HEK293 (cell line): ENCODE results near the gene KLHL17.

ENCODE experiments used
- BCL11B ChIP-seq: fragments of 450-650 bp; formaldehyde crosslinking; IDR thresholded peaks from 2 replicates; pipeline ENCODE4 v1.5.1; 2016; ENCODE audit warnings: low read depth, missing biosample characterization, missing genetic modification characterization
- BCL6B ChIP-seq: fragments of 450-650 bp; formaldehyde crosslinking; IDR thresholded peaks from 2 replicates; pipeline ENCODE4 v1.5.1; 2017; ENCODE audit warnings: missing biosample characterization, missing genetic modification characterization
- GLI4 ChIP-seq: fragments of 450-650 bp; formaldehyde crosslinking; IDR thresholded peaks from 2 replicates; pipeline ENCODE4 v1.5.1; 2016; ENCODE audit warnings: missing biosample characterization, missing genetic modification characterization
- IKZF3 ChIP-seq: fragments of 450-650 bp; IDR thresholded peaks from 2 replicates; pipeline ENCODE4 v1.5.0; 2018; ENCODE audit warnings: missing biosample characterization, mild to moderate bottlenecking, missing genetic modification characterization, moderate library complexity
- KLF10 ChIP-seq: fragments of 450-650 bp; IDR thresholded peaks from 2 replicates; pipeline ENCODE4 v1.5.1; 2018; ENCODE audit warnings: missing biosample characterization, mild to moderate bottlenecking, missing genetic modification characterization
- KLF16 ChIP-seq: fragments of 450-650 bp; formaldehyde crosslinking; IDR thresholded peaks from 2 replicates; pipeline ENCODE4 v1.5.1; 2017; ENCODE audit warnings: missing biosample characterization, missing genetic modification characterization
- PRDM4 ChIP-seq: fragments of 450-650 bp; formaldehyde crosslinking; IDR thresholded peaks from 2 replicates; pipeline ENCODE4 v1.5.1; 2017; ENCODE audit warnings: missing biosample characterization, missing genetic modification characterization
- PRDM6 ChIP-seq: fragments of 450-650 bp; formaldehyde crosslinking; IDR thresholded peaks from 2 replicates; pipeline ENCODE4 v1.5.1; 2017; ENCODE audit warnings: missing biosample characterization, missing genetic modification characterization
- SP7 ChIP-seq: fragments of 450-650 bp; formaldehyde crosslinking; IDR thresholded peaks from 2 replicates; pipeline ENCODE4 v1.5.1; 2016; ENCODE audit warnings: missing biosample characterization, missing genetic modification characterization
- ZBTB10 ChIP-seq: fragments of 450-650 bp; formaldehyde crosslinking; IDR thresholded peaks from 2 replicates; pipeline ENCODE4 v1.5.1; 2016; ENCODE audit warnings: missing biosample characterization, missing genetic modification characterization
- ZBTB20 ChIP-seq: fragments of 450-650 bp; formaldehyde crosslinking; IDR thresholded peaks from 2 replicates; pipeline ENCODE4 v1.5.1; 2016; ENCODE audit warnings: missing biosample characterization, missing genetic modification characterization
- ZBTB49 ChIP-seq: fragments of 450-650 bp; formaldehyde crosslinking; IDR thresholded peaks from 2 replicates; pipeline ENCODE4 v1.5.1; 2016; ENCODE audit warnings: missing biosample characterization, missing genetic modification characterization, low read depth
- ZBTB7A ChIP-seq: fragments of 450-650 bp; formaldehyde crosslinking; IDR thresholded peaks from 2 replicates; pipeline ENCODE4 v1.5.1; 2016; ENCODE audit warnings: low read depth, missing biosample characterization, missing genetic modification characterization
- ZFP69B ChIP-seq: fragments of 450-650 bp; formaldehyde crosslinking; IDR thresholded peaks from 2 replicates; pipeline ENCODE4 v1.5.1; 2016; ENCODE audit warnings: missing biosample characterization, missing genetic modification characterization
- ZNF112 ChIP-seq: fragments of 450-650 bp; formaldehyde crosslinking; IDR thresholded peaks from 2 replicates; pipeline ENCODE4 v1.5.0; 2017; ENCODE audit warnings: missing biosample characterization, missing genetic modification characterization
- ZNF221 ChIP-seq: fragments of 450-650 bp; formaldehyde crosslinking; IDR thresholded peaks from 2 replicates; pipeline ENCODE4 v1.5.1; 2017; ENCODE audit warnings: missing biosample characterization, missing genetic modification characterization, borderline replicate concordance
- ZNF223 ChIP-seq: fragments of 450-650 bp; formaldehyde crosslinking; IDR thresholded peaks from 2 replicates; pipeline ENCODE4 v1.5.1; 2016; ENCODE audit warnings: missing biosample characterization, missing genetic modification characterization
- ZNF24 ChIP-seq: fragments of 450-650 bp; formaldehyde crosslinking; IDR thresholded peaks from 2 replicates; pipeline ENCODE4 v1.5.1; 2016; ENCODE audit warnings: missing biosample characterization, missing genetic modification characterization
- ZNF292 ChIP-seq: fragments of 450-650 bp; formaldehyde crosslinking; IDR thresholded peaks from 2 replicates; pipeline ENCODE4 v1.5.1; 2016; ENCODE audit warnings: low read depth, missing biosample characterization, missing genetic modification characterization, borderline replicate concordance
- ZNF335 ChIP-seq: fragments of 450-650 bp; formaldehyde crosslinking; conservative IDR thresholded peaks from 2 replicates; pipeline ENCODE4 v1.5.1; 2016; ENCODE audit warnings: missing biosample characterization, missing genetic modification characterization
- ZNF366 ChIP-seq: fragments of 450-650 bp; formaldehyde crosslinking; conservative IDR thresholded peaks from 2 replicates; pipeline ENCODE4 v1.5.1; 2016; ENCODE audit warnings: missing biosample characterization, missing genetic modification characterization
- ZNF37A ChIP-seq: fragments of 450-650 bp; IDR thresholded peaks from 2 replicates; pipeline ENCODE4 v1.5.1; 2018; ENCODE audit warnings: missing biosample characterization, missing genetic modification characterization
- ZNF423 ChIP-seq: fragments of 450-650 bp; formaldehyde crosslinking; IDR thresholded peaks from 2 replicates; pipeline ENCODE4 v1.5.1; 2016; ENCODE audit warnings: missing biosample characterization, missing genetic modification characterization
- ZNF433 ChIP-seq: fragments of 450-650 bp; formaldehyde crosslinking; IDR thresholded peaks from 2 replicates; pipeline ENCODE4 v1.5.1; 2016; ENCODE audit warnings: missing biosample characterization, missing genetic modification characterization, low read depth
- ZNF530 ChIP-seq: fragments of 450-650 bp; formaldehyde crosslinking; IDR thresholded peaks from 2 replicates; pipeline ENCODE4 v1.5.1; 2016; ENCODE audit warnings: low read depth, missing biosample characterization, missing genetic modification characterization
- ZNF555 ChIP-seq: fragments of 450-650 bp; formaldehyde crosslinking; conservative IDR thresholded peaks from 2 replicates; pipeline ENCODE4 v1.5.1; 2017; ENCODE audit warnings: missing biosample characterization, mild to moderate bottlenecking, missing genetic modification characterization, inconsistent platforms
- ZNF621 ChIP-seq: fragments of 450-650 bp; formaldehyde crosslinking; IDR thresholded peaks from 2 replicates; pipeline ENCODE4 v1.5.1; 2017; ENCODE audit warnings: missing biosample characterization, missing genetic modification characterization
- ZNF664 ChIP-seq: fragments of 450-650 bp; formaldehyde crosslinking; IDR thresholded peaks from 2 replicates; pipeline ENCODE4 v1.5.1; 2016; ENCODE audit warnings: missing biosample characterization, missing genetic modification characterization
- ZNF701 ChIP-seq: fragments of 450-650 bp; formaldehyde crosslinking; IDR thresholded peaks from 2 replicates; pipeline ENCODE4 v1.5.1; 2016; ENCODE audit warnings: missing biosample characterization, missing genetic modification characterization
- ZSCAN16 ChIP-seq: fragments of 450-650 bp; formaldehyde crosslinking; IDR thresholded peaks from 2 replicates; pipeline ENCODE4 v1.5.1; 2016; ENCODE audit warnings: missing biosample characterization, missing genetic modification characterization

The KLHL17 gene

GRCh38 chr1:940107-941014 lies 20.0 kb upstream of the KLHL17 start (continued):
- TF ChIP-seq IKZF3 (tag by site-specific recombination) (peak; percentile 84), KLF10 (tag by site-specific recombination) (peak; percentile 94), ZNF433 (tag by site-specific recombination) (no peak), ZNF37A (tag by site-specific recombination) (0 out of 2 replicates have a peak, but pooled peaks have one; percentile 35), ZFP69B (tag by site-specific recombination) (peak; percentile 96), ZNF221 (tag by site-specific recombination) (no peak), ZNF701 (tag by site-specific recombination) (no peak), ZNF335 (no peak), ZBTB10 (tag by site-specific recombination) (peak; percentile 78), PRDM6 (tag by site-specific recombination) (peak; percentile 95), PRDM4 (tag by site-specific recombination) (peak; percentile 69; the same call in 1 of the 2 replicates), SP7 (tag by site-specific recombination) (peak; percentile 51), ZNF223 (tag by site-specific recombination) (no peak), KLF16 (tag by site-specific recombination) (peak; percentile 60; the same call in 1 of the 2 replicates), ZNF530 (tag by site-specific recombination) (no peak), BCL11B (tag by site-specific recombination) (peak; percentile 21; the same call in 1 of the 2 replicates), ZNF423 (tag by site-specific recombination) (peak; percentile 71), ZNF112 (tag by site-specific recombination) (no peak), ZNF24 (0 out of 2 replicates have a peak, but pooled peaks have one; percentile 57), ZNF664 (no peak), ZSCAN16 (tag by site-specific recombination) (no peak), ZNF366 (no peak), ZNF621 (tag by site-specific recombination) (no peak), GLI4 (tag by site-specific recombination) (no peak), ZBTB49 (tag by site-specific recombination) (no peak), ZBTB20 (tag by site-specific recombination) (no peak), ZNF555 (no peak), BCL6B (tag by site-specific recombination) (no peak), ZBTB7A (tag by site-specific recombination) (peak; percentile 85), ZNF292 (tag by site-specific recombination) (no peak)
